Cardiac fibroblast (primary cell): ENCODE results near the gene SH2D7.

Experiments used
- DNase-seq, 2 donors: peaks; one replicate each; pipeline versions ENCODE4 v3.0.0 to v3.0.0-alpha.2; 2010; ENCODE audit warnings: low read depth in 2 of 2
- H3K4me3 ChIP-seq, 2 donors: replicated peaks in 1 of 2; 1 replicate in 1 of 2; 2 replicates in 1 of 2; pipeline ENCODE4 v1.5.1; 2011; ENCODE audit warnings: low read depth in 2 of 2, low read length in 2 of 2, mild to moderate bottlenecking in 2 of 2, moderate library complexity in 1 of 2
- CTCF ChIP-seq: IDR thresholded peaks from one replicate; pipeline ENCODE4 v1.5.1; 2011; ENCODE audit warnings: low read depth, mild to moderate bottlenecking, low read length, inconsistent platforms

The SH2D7 gene

GRCh38 chr15:78060232-78060631 is 32.1 kb upstream of the SH2D7 start:
- H3K4me3 ChIP-seq: no peak overlapping the region
- DNase-seq: no peak
- TF ChIP-seq CTCF: no peak

DNA sequence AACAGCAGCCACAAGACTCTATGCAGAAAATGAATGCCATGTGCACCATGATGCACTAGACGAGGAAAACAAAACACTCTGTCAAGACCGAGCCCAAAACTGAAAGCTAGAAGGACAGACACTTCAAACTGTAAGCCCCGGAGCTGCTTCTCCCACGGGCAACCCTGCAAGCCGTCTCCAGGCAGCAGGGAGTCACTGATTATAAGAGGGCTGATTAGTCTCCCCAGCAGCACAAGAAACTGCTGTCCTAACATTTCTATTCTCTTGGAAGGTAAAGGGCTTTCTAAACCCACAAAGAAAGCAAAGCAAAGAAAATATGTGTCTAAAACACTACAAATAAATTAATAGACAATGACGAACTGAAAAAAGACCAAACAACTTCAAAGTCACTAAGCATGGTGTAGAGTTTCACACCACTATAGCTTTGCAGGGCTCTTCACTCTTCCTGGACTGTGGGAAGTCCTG is 30.4 kb upstream of the SH2D7 start:
- peak overlapping the region in 1 of 2 donors; percentile 25 for H3K4me3 ChIP-seq
- DNase-seq: peak; percentile 48 to 60
- TF ChIP-seq CTCF: no peak

DNA sequence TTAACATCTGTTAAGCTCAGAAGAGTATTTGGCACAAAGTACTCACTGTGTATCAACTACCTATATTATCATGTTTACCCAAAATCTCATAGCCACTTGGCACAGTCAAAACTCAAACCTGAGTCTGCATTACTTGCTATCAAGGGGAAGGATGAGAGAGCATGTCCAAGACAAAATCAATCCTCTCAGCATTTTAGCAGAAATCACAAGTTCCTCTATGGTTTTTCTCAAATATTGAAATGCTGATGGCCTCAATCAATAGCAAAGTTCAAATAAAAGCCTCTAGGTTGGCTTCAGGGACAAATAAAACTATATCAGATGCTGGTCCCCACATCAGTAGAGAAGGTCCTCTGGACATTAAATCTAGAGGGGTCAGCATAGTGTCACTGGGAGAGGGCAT is 29.1 kb upstream of the SH2D7 start:
- H3K4me3 ChIP-seq: no peak overlapping the region
- no peak for DNase-seq
- TF ChIP-seq CTCF: no peak

- TF ChIP-seq CTCF: no peak
- peak; percentile 46 to 52 for DNase-seq
- no peak overlapping the region for H3K4me3 ChIP-seq
Measured at GRCh38 chr15:78063970-78064385, 28.4 kb upstream of the SH2D7 start.

GRCh38 chr15:78064544-78064943 is 27.8 kb upstream of the SH2D7 start:
- peak; percentile 73 to 90 for DNase-seq
- no peak for TF ChIP-seq CTCF

DNA sequence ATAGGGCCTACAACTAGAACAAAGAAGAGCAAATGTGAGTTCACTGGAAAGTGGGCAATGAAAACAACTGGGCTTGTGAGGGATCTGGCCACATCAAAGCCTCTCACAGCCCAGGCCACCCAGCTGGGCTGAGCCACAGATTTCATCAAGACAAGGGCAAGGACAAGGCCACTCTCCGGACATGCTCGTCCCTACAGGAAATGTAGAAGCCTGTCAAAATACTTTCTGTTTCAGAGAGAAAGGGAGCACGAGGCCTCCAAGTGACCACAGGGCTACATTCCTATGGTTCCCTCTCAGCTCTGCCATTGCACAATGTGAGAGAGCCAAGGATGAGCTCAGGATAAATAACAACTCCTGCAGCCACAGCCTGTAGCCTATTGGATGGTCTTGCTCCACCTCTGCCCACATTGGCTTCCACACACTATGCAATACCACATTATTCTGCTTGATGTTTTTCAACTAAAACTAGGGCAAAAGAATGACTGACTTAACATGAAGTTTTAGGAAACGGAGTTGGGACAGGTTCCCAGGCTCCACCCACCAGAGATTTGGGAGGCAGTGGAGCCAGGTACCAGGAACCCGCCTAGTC is 27.0 kb upstream of the SH2D7 start:
- DNase-seq: peak; percentile 98 to 99
- no peak for TF ChIP-seq CTCF
- peak overlapping the region in 1 of 2 donors; percentile 24 for H3K4me3 ChIP-seq

More at GRCh38 chr15:78064544-78064943, 27.8 kb upstream of the SH2D7 start:
- H3K4me3 ChIP-seq: no peak overlapping the region
